Stromal cell of bone marrow (primary cell): ENCODE results near the gene C12orf57.
A peak's percentile ranks its signal among the peaks of the same experiment; 100 is the strongest.

Source experiments
- DNase-seq: peaks from one replicate; pipeline ENCODE4 v3.0.0-alpha.2; 2012; ENCODE audit warnings: low read depth

Gene C12orf57

GRCh38 chr12:6937481-6938352 is 6.1 kb upstream of the C12orf57 start:
- DNase-seq: peak; percentile 84

GRCh38 chr12:6938353-6939190 is 5.2 kb upstream of the C12orf57 start:
- DNase-seq: no peak

DNA sequence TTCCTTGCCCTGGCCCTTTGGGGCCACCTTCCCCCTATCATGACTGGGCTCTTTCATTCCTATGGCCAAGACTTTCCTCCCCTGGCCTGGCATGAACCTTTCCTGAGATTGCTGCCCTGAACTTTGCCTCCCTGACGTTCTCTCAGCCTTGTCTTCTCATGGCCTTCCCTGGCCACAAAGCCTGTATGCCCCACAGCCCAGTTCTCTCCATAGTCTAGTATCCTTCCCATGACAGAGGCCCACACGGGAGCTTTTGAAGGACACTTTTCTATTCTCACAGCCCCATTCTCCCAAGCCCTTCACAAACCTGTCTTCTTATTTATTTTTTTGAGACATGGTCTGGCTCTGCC is 4.7 kb upstream of the C12orf57 start:
- DNase-seq: no peak

- DNase-seq: no peak
Observed at GRCh38 chr12:6941267-6941666, 2.6 kb upstream of the C12orf57 start.

DNA sequence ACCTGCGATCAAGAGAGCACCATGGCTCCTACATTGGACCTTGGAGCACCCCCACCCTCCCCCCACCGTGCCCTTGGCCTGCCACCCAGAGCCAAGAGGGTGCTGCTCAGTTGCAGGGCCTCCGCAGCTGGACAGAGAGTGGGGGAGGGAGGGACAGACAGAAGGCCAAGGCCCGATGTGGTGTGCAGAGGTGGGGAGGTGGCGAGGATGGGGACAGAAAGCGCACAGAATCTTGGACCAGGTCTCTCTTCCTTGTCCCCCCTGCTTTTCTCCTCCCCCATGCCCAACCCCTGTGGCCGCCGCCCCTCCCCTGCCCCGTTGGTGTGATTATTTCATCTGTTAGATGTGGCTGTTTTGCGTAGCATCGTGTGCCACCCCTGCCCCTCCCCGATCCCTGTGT is 2.0 kb upstream of the C12orf57 start:
- DNase-seq: no peak

DNA sequence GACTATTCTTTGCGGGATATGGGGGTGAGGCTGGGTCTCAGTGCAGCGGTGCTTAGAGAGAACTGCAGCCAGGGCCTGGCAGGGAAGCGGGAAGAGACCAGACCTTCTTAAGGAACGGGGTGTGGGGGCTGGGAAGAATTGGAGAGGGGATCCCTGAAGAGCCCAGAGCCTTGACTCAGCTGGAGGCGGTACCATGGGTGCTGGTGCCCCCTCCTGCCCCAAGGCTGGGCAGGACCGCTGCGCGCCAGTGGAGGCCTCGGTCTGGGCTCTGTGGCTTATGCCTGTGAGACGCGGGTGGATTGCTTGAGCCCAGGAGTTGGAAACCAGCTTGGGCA is 1.5 kb upstream of the C12orf57 start:
- no peak for DNase-seq

DNA sequence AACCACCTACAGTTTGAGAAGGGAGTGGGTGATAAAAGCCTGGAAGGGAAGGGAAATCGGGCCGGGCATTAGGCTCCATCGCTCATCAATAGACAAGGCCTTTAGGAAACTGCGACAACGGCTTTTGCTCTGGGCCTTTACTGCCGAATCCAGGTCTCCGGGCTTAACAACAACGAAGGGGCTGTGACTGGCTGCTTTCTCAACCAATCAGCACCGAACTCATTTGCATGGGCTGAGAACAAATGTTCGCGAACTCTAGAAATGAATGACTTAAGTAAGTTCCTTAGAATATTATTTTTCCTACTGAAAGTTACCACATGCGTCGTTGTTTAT is 467 bp upstream of the C12orf57 start:
- peak; percentile 89 for DNase-seq

DNA sequence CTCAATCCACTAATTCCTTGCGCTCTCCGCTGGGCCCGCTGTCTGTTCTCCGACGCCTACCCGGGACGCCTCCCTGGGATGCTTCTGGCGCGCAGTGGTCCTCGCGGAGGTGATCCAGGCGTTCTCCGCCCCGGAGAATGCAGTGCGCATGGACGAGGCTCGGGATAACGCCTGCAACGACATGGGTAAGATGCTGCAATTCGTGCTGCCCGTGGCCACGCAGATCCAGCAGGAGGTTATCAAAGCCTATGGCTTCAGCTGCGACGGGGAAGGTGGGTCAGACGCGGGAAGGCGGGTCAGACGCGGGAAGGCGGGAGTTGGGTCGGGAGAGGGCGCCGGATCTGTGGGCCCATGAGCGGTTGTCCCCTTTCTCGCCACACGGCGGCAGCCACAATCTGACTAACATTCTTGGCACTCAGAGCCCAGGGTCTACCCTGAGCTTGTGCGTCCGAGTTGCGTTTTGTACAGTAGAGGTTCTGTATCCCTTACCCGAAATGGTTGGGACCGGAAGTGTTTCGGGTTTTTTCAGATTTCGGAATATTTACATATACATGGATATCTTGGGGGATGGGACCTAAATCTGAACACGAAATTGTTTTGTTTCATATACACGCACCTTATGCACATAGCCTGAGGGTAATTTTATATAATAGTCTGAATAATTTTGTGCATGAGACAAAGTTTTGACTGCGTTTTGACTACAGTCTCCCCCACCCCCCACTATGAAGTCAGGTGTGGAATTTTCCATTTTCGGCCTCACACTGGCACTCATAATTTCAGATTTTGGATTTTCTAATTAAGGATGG is 762 bp downstream of the C12orf57 start:
- peak; percentile 84 for DNase-seq

- DNase-seq: no peak
Observed at GRCh38 chr12:6945613-6946012, 1.8 kb downstream of the C12orf57 start.

- no peak for DNase-seq
Observed at GRCh38 chr12:6946033-6946919, 2.5 kb downstream of the C12orf57 start.

DNA sequence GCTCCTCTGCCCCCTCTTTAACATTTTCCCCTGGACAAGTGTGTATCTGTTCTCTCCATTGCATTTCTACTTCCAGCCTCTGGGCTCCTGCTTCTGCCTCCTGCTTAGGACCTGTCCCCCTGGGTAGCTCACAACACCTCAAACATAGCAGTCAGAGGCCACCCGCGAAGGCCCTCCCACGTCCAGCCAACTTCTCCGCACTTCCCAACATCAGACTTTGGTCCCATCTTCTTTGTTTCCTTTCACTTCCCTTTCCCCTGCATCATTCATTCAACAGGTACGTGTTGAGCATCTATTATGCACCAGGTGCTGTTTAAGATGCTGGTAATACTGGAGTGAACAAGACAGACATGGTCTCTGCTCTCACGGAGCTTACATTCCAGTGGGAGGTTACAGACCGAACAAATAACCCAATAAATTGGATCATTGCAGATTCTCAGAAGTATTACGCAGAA is 3.1 kb downstream of the C12orf57 start:
- DNase-seq: no peak

GRCh38 chr12:6947615-6948014 is 3.8 kb downstream of the C12orf57 start:
- no peak for DNase-seq

GRCh38 chr12:6948873-6949594 is 5.2 kb downstream of the C12orf57 start:
- no peak for DNase-seq

DNA sequence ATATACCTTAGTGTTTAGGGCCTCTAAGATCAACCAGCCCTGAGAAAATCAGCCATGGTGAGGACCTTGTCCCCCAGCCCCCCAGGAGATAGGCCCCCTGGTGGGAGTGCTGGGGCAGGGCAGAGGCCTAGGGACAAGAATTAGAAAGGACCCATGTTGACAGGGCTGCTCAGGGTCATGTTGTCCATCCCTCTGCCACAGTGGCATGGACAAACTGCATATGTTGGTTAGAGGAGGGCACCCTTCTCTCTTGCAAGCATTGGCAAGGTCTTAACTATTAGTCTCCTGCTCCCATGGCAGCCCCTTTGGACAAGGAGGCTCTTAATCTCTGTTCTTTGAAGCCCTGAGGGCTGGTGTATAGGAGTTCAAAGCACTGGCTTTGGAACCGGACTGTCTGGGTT is 6.6 kb downstream of the C12orf57 start:
- no peak for DNase-seq

DNA sequence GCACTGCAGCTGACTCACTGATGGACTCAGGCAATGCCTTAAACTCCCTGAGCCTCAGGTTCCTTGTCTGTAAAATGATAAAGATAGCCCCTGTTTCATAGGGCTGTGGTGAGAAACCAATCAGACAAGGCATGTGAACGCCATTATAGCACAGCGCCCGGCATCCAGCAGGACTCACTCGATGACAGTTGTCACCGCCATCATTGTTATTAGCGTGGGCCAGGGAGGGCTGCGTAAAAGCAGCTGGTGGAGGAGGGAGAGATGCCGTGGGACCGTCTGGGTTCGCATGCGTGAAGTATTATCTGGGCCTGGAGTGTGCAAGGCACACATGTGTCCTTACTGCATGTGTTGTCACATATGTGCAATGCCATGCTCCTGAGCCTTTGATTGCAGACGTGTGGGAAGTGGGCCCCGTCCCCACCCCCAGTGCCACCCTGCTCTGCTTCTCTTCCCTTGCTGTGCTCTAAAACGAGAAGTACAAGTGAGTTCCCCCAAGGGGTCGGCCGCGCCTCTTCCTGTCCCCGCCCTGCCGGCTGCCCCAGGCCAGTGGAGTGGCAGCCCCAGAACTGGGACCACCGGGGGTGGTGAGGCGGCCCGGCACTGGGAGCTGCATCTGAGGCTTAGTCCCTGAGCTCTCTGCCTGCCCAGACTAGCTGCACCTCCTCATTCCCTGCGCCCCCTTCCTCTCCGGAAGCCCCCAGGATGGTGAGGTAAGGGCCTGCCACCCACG is 7.2 kb downstream of the C12orf57 start, which contains the start of gene PTPN6:
PTPN6 (plus strand) TSS at position 546 of the 730 bp plus-strand sequence; CDS start at position 703, 157 bp downstream.
- DNase-seq: no peak

- DNase-seq: no peak
Observed at GRCh38 chr12:6951551-6952120, 7.8 kb downstream of the C12orf57 start.

DNA sequence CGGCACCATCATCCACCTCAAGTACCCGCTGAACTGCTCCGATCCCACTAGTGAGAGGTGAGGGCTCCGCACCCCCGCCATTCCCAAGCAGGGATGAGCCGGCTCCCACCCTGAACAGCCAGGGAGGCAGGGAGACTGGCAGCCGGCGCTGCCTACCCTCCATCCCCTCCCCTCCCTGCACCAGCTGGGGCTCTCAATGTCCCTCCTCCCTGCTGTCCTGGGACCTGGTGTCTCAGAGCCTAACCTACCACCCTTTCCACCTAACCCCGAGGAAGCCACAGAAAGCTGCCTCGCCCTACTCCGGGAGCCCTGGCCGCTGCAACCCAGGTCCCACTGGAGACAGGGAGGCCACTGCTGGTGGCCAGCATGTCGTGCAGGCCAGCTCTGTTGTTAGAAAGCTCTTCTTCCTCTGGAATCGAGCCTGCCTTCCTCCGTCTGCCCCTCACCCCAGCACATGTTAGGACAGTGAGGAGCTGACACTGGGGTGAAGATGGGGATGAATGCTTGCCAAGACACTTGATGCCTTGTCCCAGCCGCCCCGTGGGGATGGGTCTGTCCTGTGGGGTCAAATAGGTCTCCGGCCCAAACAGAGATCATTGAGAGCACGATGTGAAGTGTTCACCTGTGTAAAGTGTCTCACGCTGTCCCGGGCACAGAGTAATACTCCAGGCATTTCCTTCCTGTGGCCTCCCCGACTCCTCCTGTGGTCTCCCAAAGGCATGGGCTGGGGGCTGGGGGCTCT is 8.5 kb downstream of the C12orf57 start:
- DNase-seq: no peak

GRCh38 chr12:6952863-6953441 is 9.1 kb downstream of the C12orf57 start:
- no peak for DNase-seq
